ENCODE measurements around the gene COL11A2. TPM values are rescaled to one million over a fixed set of nuclear protein-coding genes. Genes with fewer than 3 reads are reported as not detected.

Gene COL11A2
- total and polyA plus RNA-seq, 12 donors, result 0.52 to 8.7 (median 0.94) TPM

DNA sequence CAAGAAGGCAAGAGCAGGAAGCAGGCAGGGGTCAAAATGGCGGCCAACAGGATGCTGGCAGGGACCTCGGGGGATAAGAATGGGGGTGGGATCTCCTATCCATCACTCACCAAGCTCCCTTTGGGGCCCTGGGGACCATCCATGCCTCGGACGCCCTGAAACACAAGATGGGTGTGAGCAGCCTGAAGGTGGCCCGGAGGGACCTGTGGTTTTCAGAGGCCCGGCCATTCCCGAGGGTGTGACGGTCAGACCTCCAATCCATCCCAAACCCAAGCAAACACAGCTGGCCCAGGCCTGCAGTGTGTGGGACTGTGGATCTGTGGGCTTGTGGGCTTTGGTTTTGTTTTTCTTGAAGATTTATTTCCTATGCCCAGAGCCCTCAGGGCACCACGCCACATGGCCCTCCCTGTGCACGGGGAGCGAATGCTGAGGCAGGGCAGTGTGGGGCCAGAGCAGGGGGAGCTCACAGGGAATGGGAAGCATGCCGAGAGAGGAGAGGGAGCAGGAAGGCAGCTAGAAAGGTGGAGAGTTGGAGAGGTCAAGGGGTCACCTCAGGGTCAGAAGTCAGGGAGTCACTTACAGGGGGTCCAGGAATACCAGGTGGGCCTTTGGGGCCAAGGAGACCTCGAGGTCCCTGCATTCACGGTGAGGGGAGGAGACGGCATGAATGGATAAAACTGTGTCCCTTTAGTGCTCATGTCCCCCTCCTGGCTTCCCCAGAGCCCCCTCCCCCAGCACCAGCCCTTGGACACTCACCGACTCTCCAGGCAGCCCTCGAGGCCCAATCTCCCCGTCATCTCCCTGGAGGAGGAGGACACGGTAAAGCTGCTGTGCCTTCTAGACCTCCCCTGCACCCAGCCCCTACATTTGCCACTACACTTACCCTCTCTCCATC is 14.5 kb downstream of the COL11A2 start:
- ATAC-seq, result no peak
- 83 to 90% methylated on average over 19 of the region's 19 CpGs for WGBS, 2 donors
- DNase-seq, result no peak
- H3K36me3 ChIP-seq, result no peaks in the 10 kb centered on the region
- no peak for TF ChIP-seq CTCF (IDR thresholded peaks at IDR 0.05)
- peaks cover 0 to under 1% (median 0%) of the 10 kb centered on the region in 11 donors for H3K9me3 ChIP-seq
- no peaks in the 10 kb centered on the region for H3K27me3 ChIP-seq
- no peaks in the 10 kb centered on the region for H3K4me1 ChIP-seq
- no peak overlapping the region for H3K27ac ChIP-seq
- intact Hi-C loops (cut with DNase I), result no loop called here
- H3K4me3 ChIP-seq, result no peak overlapping the region

GRCh38 chr6:33176906-33177305 is 15.4 kb downstream of the COL11A2 start:
- Histone ChIP-seq H3K4me1 (no peaks in the 10 kb centered on the region), H3K27ac (no peak overlapping the region), H3K4me3 (no peak overlapping the region), H3K36me3 (no peaks in the 10 kb centered on the region), H3K27me3 (no peaks in the 10 kb centered on the region), H3K9me3 (no peaks in the 10 kb centered on the region)
- intact Hi-C loops (cut with DNase I), result no loop called here
- DNase-seq (no peak), ATAC-seq (no peak)
- 89 to 95% methylated on average over 7 of the region's 7 CpGs for WGBS, 2 donors
- TF ChIP-seq CTCF (IDR thresholded peaks at IDR 0.05), result no peak

GRCh38 chr6:33175436-33176069 is 16.7 kb downstream of the COL11A2 start:
- DNase-seq, result no peak
- TF ChIP-seq CTCF (IDR thresholded peaks at IDR 0.05), result no peak
- Histone ChIP-seq H3K27ac (no peak overlapping the region), H3K27me3 (no peaks in the 10 kb centered on the region), H3K4me1 (no peaks in the 10 kb centered on the region), H3K4me3 (no peak overlapping the region), H3K9me3 (no peaks in the 10 kb centered on the region), H3K36me3 (no peaks in the 10 kb centered on the region)
- no peak for ATAC-seq
- intact Hi-C loops (cut with DNase I), result no loop called here
- 85 to 88% methylated on average over 10 of the region's 10 CpGs for WGBS, 2 donors

DNA sequence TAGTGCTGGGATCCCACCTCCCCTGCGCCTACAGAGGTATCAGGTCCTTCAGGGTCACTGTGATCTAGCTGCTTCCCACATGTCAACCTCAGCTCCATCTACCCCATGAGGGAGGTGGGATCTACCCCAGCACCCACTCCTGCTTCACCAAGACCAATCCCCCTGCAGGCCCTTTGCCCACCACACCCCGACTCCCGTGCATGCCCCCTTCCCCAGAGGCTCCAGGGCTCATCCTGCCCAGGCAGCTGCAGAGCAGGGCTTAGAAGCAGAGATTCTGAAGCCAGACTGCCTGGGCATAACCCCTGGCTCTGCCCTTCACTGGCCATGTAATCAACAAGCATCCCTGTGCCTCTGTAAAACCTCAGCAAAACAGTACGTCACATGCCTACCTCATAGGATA is 17.5 kb downstream of the COL11A2 start:
- no peak for DNase-seq
- no peaks in the 10 kb centered on the region for H3K27me3 ChIP-seq
- no peaks in the 10 kb centered on the region for H3K36me3 ChIP-seq
- WGBS, 2 donors, result 89% methylated on average over 4 of the region's 4 CpGs
- ATAC-seq, result no peak
- H3K9me3 ChIP-seq, result no peaks in the 10 kb centered on the region
- H3K4me3 ChIP-seq, result no peak overlapping the region
- intact Hi-C loops (cut with DNase I), result no loop called here
- TF ChIP-seq CTCF (IDR thresholded peaks at IDR 0.05), result no peak
- H3K27ac ChIP-seq, result no peak overlapping the region
- H3K4me1 ChIP-seq, result no peaks in the 10 kb centered on the region
